T-helper 22 cell (primary cell): ENCODE measurements around the gene CPEB3.
"Not testable (repeated sequence)": the region's sequence is repeated elsewhere in the genome, so short reads cannot be mapped to it uniquely, and the experiment has no call there.

Experiments
- DNase-seq: peaks from one replicate; pipeline ENCODE4 v3.0.0-alpha.2; 2020; ENCODE audit warnings: low read depth

CPEB3 gene

GRCh38 chr10:92038949-92039348 lies 251.9 kb downstream of the CPEB3 start:
- no peak for DNase-seq

- not testable (repeated sequence) for DNase-seq
These were observed 257.8 kb downstream of the CPEB3 start for GRCh38 chr10:92033070-92033469.

GRCh38 chr10:92031580-92031979 lies 259.3 kb downstream of the CPEB3 start:
- no peak for DNase-seq

GRCh38 chr10:92027141-92027540 lies 263.7 kb downstream of the CPEB3 start:
- DNase-seq = no peak

GRCh38 chr10:92025340-92025739 lies 265.5 kb downstream of the CPEB3 start:
- not testable (repeated sequence) for DNase-seq

GRCh38 chr10:92024700-92025099 lies 266.2 kb downstream of the CPEB3 start:
- no peak for DNase-seq

- DNase-seq = no peak
These were observed 276.3 kb downstream of the CPEB3 start for GRCh38 chr10:92014620-92015019.

- DNase-seq = no peak
These were observed 279.2 kb downstream of the CPEB3 start for GRCh38 chr10:92011560-92012214.

GRCh38 chr10:92010047-92010735 lies 280.7 kb downstream of the CPEB3 start:
- DNase-seq = no peak

GRCh38 chr10:92009445-92009844 lies 281.4 kb downstream of the CPEB3 start:
- DNase-seq = no peak

GRCh38 chr10:92005978-92006377 lies 284.9 kb downstream of the CPEB3 start:
- DNase-seq = no peak

GRCh38 chr10:92003258-92003657 lies 287.6 kb downstream of the CPEB3 start:
- DNase-seq = no peak

- no peak for DNase-seq
These were observed 288.9 kb downstream of the CPEB3 start for GRCh38 chr10:92001995-92002394.

- no peak for DNase-seq
These were observed 289.3 kb downstream of the CPEB3 start for GRCh38 chr10:92001581-92001980.
